ENCODE results near the gene POP4. TPM values are rescaled to one million over a fixed set of nuclear protein-coding genes. Genes with fewer than 3 reads are reported as not detected.

Gene POP4
- total and polyA plus RNA-seq, 7 donors, result 45.3 to 144 (median 63.9) TPM

DNA sequence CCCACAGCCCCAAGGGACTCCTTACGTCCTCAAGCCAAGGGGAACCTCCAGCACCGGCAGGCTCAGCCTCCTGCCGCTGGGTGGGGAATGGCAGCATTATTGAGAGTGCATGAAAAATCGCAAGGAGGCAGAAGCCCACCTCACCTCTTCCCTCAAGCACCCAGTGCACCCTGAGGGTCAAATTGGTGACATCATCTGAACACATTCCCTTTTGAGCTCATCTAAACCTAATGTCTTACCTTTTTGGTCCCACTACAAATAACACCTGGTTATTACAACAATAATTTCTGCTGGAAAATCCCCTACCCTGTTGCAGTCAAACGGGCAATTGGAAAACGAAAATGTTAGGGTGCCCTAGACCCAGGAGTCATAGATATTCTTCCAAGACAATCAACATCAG, 12.2 kb upstream of the POP4 start:
- intact Hi-C loops (cut with DNase I), result no loop called here
- no peak for ATAC-seq
- Histone ChIP-seq H3K4me3 (no peak overlapping the region), H3K27ac (no peak overlapping the region), H3K27me3 (ENCODE audit: insufficient read depth in 3 of 3, low read length in 2 of 3) (peaks cover 0 to 61% (median 3%) of the 10 kb centered on the region in 3 donors), H3K4me1 (no peaks in the 10 kb centered on the region), H3K9me3 (no peaks in the 10 kb centered on the region), H3K36me3 (ENCODE audit: insufficient read depth in 1 of 2, low read depth in 1 of 2) (no peaks in the 10 kb centered on the region)
- DNase-seq, result no peak
- 63 to 70% (median 67%) methylated on average over 6 of the region's 6 CpGs for WGBS, 3 donors
- no peak for TF ChIP-seq CTCF (IDR thresholded peaks at IDR 0.05)

- Histone ChIP-seq H3K36me3 (ENCODE audit: insufficient read depth in 1 of 2, low read depth in 1 of 2) (no peaks in the 10 kb centered on the region), H3K4me3 (no peak overlapping the region), H3K27ac (no peak overlapping the region), H3K27me3 (ENCODE audit: insufficient read depth in 3 of 3, low read length in 2 of 3) (peaks cover 0 to 48% (median 3%) of the 10 kb centered on the region in 3 donors), H3K4me1 (no peaks in the 10 kb centered on the region), H3K9me3 (no peaks in the 10 kb centered on the region)
- DNase-seq (no peak), ATAC-seq (no peak)
- TF ChIP-seq CTCF (IDR thresholded peaks at IDR 0.05), result no peak
- intact Hi-C loops (cut with DNase I), result no loop called here
- WGBS, 3 donors, result 26 to 27% (median 26%) methylated on average over 10 of the region's 10 CpGs
These were observed 9.9 kb upstream of the POP4 start for GRCh38 chr19:29596080-29596727.

- ATAC-seq (no peak), DNase-seq (no peak)
- Histone ChIP-seq H3K36me3 (ENCODE audit: insufficient read depth in 1 of 2, low read depth in 1 of 2) (no peaks in the 10 kb centered on the region), H3K9me3 (no peaks in the 10 kb centered on the region), H3K27ac (no peak overlapping the region), H3K27me3 (ENCODE audit: insufficient read depth in 3 of 3, low read length in 2 of 3) (peaks cover 0 to 40% (median 3%) of the 10 kb centered on the region in 3 donors), H3K4me1 (no peaks in the 10 kb centered on the region), H3K4me3 (no peak overlapping the region)
- intact Hi-C loops (cut with DNase I), result no loop called here
- TF ChIP-seq CTCF (IDR thresholded peaks at IDR 0.05), result no peak
- WGBS, 3 donors, result 16 to 19% (median 17%) methylated on average over 9 of the region's 9 CpGs
These were observed 9.1 kb upstream of the POP4 start for GRCh38 chr19:29596885-29597525.

DNA sequence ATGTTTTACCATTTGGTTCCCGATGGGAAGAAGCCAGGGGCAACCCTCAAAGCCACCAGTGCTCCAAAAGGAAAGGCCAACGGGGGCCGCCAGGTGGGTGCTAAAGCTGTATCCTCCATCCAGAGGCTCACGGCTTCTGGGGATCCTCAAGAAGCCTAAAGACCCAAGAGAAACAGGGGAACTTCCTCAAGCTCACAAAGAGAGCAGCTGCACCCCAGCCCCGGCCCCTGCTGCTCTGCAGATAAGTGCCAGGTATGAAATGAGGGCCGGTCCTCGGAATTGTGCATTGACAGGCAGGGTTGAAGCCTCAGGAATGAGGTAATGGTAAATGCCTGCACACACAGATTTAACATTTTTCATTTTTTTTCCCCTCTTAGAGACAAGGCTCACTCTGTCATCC, 8.0 kb upstream of the POP4 start:
- no peaks in the 10 kb centered on the region for H3K4me1 ChIP-seq
- no peaks in the 10 kb centered on the region for H3K9me3 ChIP-seq
- peaks cover 0 to 36% (median 3%) of the 10 kb centered on the region in 3 donors for H3K27me3 ChIP-seq (ENCODE audit: insufficient read depth in 3 of 3, low read length in 2 of 3)
- no peak for DNase-seq
- H3K4me3 ChIP-seq, result no peak overlapping the region
- WGBS, 3 donors, result 59 to 67% (median 64%) methylated on average over 7 of the region's 7 CpGs
- intact Hi-C loops (cut with DNase I), result no loop called here
- TF ChIP-seq CTCF (IDR thresholded peaks at IDR 0.05), result no peak
- ATAC-seq, result no peak
- no peaks in the 10 kb centered on the region for H3K36me3 ChIP-seq (ENCODE audit: insufficient read depth in 1 of 2, low read depth in 1 of 2)
- H3K27ac ChIP-seq, result no peak overlapping the region
